ENCODE results near the gene PLEKHA7. TPM values are rescaled to one million over a fixed set of nuclear protein-coding genes. Genes with fewer than 3 reads are reported as not detected.

The PLEKHA7 gene
- total and polyA plus RNA-seq, 2 of the 13 experiments (the other 11 are each of a cell fraction or from before 2014, with no cell fraction given), result 17.5 to 18.7 TPM

- TF ChIP-seq MIXL1 (CRISPR knock-in tag; IDR thresholded peaks at IDR 0.05) (peak; percentile 10; the same call in 1 of the 2 replicates), ZNF816 (CRISPR knock-in tag; IDR thresholded peaks at IDR 0.05; ENCODE audit: borderline replicate concordance) (0 out of 2 replicates have a peak, but pooled peaks have one; percentile 43), TSC22D2 (CRISPR knock-in tag; IDR thresholded peaks at IDR 0.05; ENCODE audit: borderline replicate concordance) (no peak), PTBP1 (IDR thresholded peaks at IDR 0.05; ENCODE audit: low read depth, low read length, poor library complexity, severe bottlenecking) (no peak), ZKSCAN5 (CRISPR knock-in tag; IDR thresholded peaks at IDR 0.05) (no peak), IRF2 (CRISPR knock-in tag; IDR thresholded peaks at IDR 0.05) (peak; percentile 48), SAP130 (CRISPR knock-in tag; IDR thresholded peaks at IDR 0.05; ENCODE audit: low read depth) (peak; percentile 83), CREB1 (IDR thresholded peaks at IDR 0.05) (peak; percentile 78), CREB1 (CRISPR knock-in tag; IDR thresholded peaks at IDR 0.05) (peak; percentile 96), ZNF563 (CRISPR knock-in tag; IDR thresholded peaks at IDR 0.05) (0 out of 2 replicates have a peak, but pooled peaks have one; percentile 9), USF2 (IDR thresholded peaks at IDR 0.05; ENCODE audit: low read depth, low read length) (no peak), USF2 (CRISPR knock-in tag; IDR thresholded peaks at IDR 0.05; ENCODE audit: borderline replicate concordance) (no peak), ZBTB37 (CRISPR knock-in tag; IDR thresholded peaks at IDR 0.05) (peak; percentile 73; the same call in 1 of the 2 replicates), ZNF790 (CRISPR knock-in tag; IDR thresholded peaks at IDR 0.05; ENCODE audit: borderline replicate concordance) (no peak), ZBTB33 (CRISPR knock-in tag; IDR thresholded peaks at IDR 0.05) (no peak), ZBTB7B (CRISPR knock-in tag; IDR thresholded peaks at IDR 0.05) (peak; percentile 79), ZNF205 (CRISPR knock-in tag; IDR thresholded peaks at IDR 0.05) (no peak), MED13 (CRISPR knock-in tag; IDR thresholded peaks at IDR 0.05) (0 out of 2 replicates have a peak, but pooled peaks have one; percentile 73), ISL2 (CRISPR knock-in tag; IDR thresholded peaks at IDR 0.05) (no peak), WIZ (CRISPR knock-in tag; IDR thresholded peaks at IDR 0.05) (0 out of 2 replicates have a peak, but pooled peaks have one; percentile 59), ZNF674 (CRISPR knock-in tag; IDR thresholded peaks at IDR 0.05; ENCODE audit: low read depth) (no peak), RFXAP (CRISPR knock-in tag; IDR thresholded peaks at IDR 0.05; ENCODE audit: borderline replicate concordance) (0 out of 2 replicates have a peak, but pooled peaks have one; percentile 55), ZNF569 (CRISPR knock-in tag; IDR thresholded peaks at IDR 0.05; ENCODE audit: borderline replicate concordance) (0 out of 2 replicates have a peak, but pooled peaks have one; percentile 55), ZNF496 (CRISPR knock-in tag; IDR thresholded peaks at IDR 0.05; ENCODE audit: insufficient replicate concordance) (no peak)
- TF ChIP-seq, protein P1, sequence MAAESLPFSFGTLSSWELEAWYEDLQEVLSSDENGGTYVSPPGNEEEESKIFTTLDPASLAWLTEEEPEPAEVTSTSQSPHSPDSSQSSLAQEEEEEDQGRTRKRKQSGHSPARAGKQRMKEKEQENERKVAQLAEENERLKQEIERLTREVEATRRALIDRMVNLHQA (CRISPR knock-in tag; IDR thresholded peaks at IDR 0.05), result no peak
Observed at GRCh38 chr11:16738193-16738946, 275.8 kb downstream of the PLEKHA7 start, which contains the start of gene C11orf58 (continued).
